GM13977 (cell line): ENCODE data around the gene REX1BD.

Experiments used
- DNase-seq: peaks from one replicate; pipeline ENCODE4 v3.0.0; 2012; ENCODE audit warnings: low spot score
- in situ Hi-C: fragments of 300-500 bp; cut with MboI; formaldehyde crosslinking; loops from one replicate; pipeline ENCODE4 v1.12.0; 2022; ENCODE audit warnings: low sequenced_read_pairs, low pct_unique_long_range_greater_than_20kb, mixed read lengths, inconsistent platforms; ENCODE audit not compliant: unreplicated experiment
- TF ChIP-seq, protein P1 (sequence below): IDR thresholded peaks from 2 replicates; pipeline ENCODE4 v1.5.1; 2012; ENCODE audit warnings: mild to moderate bottlenecking, control low read depth; ENCODE audit not compliant: insufficient read depth; ENCODE audit errors: extremely low read depth, missing control alignments

REX1BD gene

GRCh38 chr19:18629166-18630088 lies 40.8 kb downstream of the REX1BD start:
- TF ChIP-seq, protein P1, sequence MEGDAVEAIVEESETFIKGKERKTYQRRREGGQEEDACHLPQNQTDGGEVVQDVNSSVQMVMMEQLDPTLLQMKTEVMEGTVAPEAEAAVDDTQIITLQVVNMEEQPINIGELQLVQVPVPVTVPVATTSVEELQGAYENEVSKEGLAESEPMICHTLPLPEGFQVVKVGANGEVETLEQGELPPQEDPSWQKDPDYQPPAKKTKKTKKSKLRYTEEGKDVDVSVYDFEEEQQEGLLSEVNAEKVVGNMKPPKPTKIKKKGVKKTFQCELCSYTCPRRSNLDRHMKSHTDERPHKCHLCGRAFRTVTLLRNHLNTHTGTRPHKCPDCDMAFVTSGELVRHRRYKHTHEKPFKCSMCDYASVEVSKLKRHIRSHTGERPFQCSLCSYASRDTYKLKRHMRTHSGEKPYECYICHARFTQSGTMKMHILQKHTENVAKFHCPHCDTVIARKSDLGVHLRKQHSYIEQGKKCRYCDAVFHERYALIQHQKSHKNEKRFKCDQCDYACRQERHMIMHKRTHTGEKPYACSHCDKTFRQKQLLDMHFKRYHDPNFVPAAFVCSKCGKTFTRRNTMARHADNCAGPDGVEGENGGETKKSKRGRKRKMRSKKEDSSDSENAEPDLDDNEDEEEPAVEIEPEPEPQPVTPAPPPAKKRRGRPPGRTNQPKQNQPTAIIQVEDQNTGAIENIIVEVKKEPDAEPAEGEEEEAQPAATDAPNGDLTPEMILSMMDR, result no peak
- in situ Hi-C loops, result no loop called here
- no peak for DNase-seq

GRCh38 chr19:18633321-18633720 lies 44.7 kb downstream of the REX1BD start:
- TF ChIP-seq, protein P1, result no peak
- in situ Hi-C loops, result no loop called here
- DNase-seq, result no peak

- in situ Hi-C loops, result no loop called here
- DNase-seq, result no peak
- TF ChIP-seq, protein P1, result no peak
These were observed 46.2 kb downstream of the REX1BD start for GRCh38 chr19:18634612-18635297.

GRCh38 chr19:18635831-18636182 lies 47.2 kb downstream of the REX1BD start:
- DNase-seq, result no peak
- TF ChIP-seq, protein P1, result no peak
- in situ Hi-C loops, result no loop called here

DNA sequence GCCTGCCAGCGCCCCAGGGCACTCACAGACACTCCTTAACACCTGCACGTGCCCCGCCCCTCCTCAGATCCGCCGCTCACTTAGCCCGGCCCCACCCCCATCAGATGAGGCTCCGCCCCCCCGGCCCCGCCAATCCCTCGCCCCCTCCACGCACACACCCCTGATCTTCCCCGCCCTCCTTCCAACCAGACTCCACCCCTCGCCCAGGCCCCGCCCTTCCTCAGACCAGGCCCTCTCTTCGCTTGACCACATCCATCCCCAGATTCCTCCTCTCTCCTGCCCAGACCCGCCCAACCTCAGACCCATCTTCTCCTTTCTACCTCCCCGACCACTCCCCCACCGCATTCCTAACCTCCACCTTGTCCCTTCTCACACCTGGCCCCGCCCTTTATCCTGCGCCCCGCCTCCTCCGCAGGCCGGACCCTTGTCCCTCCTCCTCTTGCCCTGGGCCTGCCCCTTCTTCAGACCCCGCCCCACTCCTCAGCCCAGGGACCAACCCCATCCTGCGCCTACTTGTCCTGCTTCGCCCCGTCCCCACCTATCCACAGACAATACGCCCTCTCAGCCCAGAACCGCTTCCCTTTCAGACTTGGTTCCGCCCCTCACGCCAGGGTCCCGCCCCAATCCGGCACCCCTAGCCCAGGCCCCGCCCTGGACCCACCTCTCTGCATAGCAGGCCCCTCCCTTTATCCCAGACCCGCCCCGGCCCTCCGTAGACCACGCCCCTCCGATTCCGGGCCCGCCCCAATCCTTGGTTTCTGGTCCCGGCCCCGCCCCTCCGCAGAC lies 47.8 kb downstream of the REX1BD start:
- TF ChIP-seq, protein P1, result no peak
- in situ Hi-C loops, result no loop called here
- peak; percentile 99 for DNase-seq

GRCh38 chr19:18636969-18637629 lies 48.5 kb downstream of the REX1BD start, which contains the start of gene KLHL26:
Gene KLHL26, plus strand, starts transcription at chr19:18637028. Its CDS starts 27 bp downstream, at chr19:18637055.
- TF ChIP-seq, protein P1, result no peak
- DNase-seq, result no peak
- in situ Hi-C loops, result no loop called here
